ENCODE results near the gene RUFY1.

Gene RUFY1

DNA sequence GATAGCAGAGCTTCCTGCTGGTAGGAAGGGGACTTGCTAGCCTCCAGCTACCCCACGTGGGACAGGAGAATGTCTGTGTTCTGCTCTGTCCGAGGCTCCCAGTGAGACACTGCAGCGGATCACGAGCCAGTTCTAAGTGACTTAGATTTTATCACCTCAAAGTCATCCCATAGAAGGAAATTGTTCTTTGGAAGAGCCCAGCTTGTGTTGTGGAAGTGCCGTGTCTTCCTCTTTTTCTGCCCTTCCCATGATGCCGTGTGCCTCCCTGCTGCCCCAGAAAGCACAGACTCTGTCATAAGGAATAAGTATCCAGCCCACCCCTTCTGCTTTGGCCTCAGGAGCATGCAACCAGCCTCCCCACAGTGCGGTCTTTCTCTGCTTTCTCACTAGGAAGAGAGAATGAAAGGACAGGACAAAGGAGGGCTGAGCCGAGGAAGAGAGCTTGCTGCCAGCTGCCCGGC, 35.6 kb downstream of the RUFY1 start:
- H3K9me3 Mint-ChIP-seq = no peaks in the 10 kb centered on the region
- no peaks in the 10 kb centered on the region for H3K4me1 Mint-ChIP-seq
- peak overlapping the region; percentile 36 for H3K27ac Mint-ChIP-seq
- H3K27me3 Mint-ChIP-seq (ENCODE audit: low read depth, poor library complexity) = peaks cover 5% of the 10 kb centered on the region
- TF ChIP-seq, protein P1, sequence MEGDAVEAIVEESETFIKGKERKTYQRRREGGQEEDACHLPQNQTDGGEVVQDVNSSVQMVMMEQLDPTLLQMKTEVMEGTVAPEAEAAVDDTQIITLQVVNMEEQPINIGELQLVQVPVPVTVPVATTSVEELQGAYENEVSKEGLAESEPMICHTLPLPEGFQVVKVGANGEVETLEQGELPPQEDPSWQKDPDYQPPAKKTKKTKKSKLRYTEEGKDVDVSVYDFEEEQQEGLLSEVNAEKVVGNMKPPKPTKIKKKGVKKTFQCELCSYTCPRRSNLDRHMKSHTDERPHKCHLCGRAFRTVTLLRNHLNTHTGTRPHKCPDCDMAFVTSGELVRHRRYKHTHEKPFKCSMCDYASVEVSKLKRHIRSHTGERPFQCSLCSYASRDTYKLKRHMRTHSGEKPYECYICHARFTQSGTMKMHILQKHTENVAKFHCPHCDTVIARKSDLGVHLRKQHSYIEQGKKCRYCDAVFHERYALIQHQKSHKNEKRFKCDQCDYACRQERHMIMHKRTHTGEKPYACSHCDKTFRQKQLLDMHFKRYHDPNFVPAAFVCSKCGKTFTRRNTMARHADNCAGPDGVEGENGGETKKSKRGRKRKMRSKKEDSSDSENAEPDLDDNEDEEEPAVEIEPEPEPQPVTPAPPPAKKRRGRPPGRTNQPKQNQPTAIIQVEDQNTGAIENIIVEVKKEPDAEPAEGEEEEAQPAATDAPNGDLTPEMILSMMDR (IDR thresholded peaks at IDR 0.05) = no peak
- H3K36me3 Mint-ChIP-seq (ENCODE audit: low read depth) = peaks cover 57% of the 10 kb centered on the region
- no peak overlapping the region for H3K4me3 Mint-ChIP-seq
- DNase-seq = no peak

DNA sequence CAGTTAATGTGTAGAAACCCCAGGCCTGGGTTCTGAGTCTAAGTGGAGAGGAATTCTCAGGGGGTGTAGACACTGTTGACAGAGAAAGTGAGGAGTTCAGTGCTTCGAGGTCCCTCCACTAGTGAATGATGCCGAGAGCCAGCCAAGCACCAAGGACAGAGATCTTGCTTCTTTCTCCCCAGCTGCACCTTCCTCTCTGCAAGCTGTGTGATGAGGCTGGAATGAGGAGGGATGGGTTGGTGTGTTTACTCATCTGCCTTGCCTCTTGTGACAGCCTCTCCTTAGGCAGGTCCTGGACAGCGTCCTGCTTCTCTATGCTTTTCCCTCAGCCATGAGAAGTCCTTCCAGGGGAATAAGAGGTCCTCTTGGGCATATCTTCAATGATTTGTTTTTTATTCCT, 37.8 kb downstream of the RUFY1 start:
- H3K27me3 Mint-ChIP-seq (ENCODE audit: low read depth, poor library complexity) = peaks cover 2% of the 10 kb centered on the region
- no peak for DNase-seq
- no peaks in the 10 kb centered on the region for H3K9me3 Mint-ChIP-seq
- H3K36me3 Mint-ChIP-seq (ENCODE audit: low read depth) = peaks cover 69% of the 10 kb centered on the region
- peak overlapping the region; percentile 87 for H3K27ac Mint-ChIP-seq
- TF ChIP-seq, protein P1 (IDR thresholded peaks at IDR 0.05) = no peak
- no peaks in the 10 kb centered on the region for H3K4me1 Mint-ChIP-seq
- H3K4me3 Mint-ChIP-seq = no peak overlapping the region

DNA sequence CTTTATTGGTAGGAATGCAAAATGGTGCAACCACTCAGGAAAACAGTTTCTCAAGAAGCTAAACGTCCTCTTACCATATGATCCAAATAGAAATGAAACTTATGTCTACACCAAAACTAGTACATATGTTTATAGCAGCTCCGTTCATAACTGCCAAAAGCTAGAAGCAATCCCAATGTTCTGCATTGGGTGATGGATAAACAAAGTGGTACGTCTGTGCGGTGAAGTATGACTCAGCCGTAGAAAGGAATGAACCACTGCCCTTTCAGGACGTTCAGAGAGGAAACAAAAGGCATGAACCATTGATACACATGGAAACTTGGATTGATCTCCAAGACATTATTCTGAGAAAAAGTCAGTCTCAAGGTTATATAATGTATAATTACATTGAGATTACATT, 45.6 kb downstream of the RUFY1 start:
- TF ChIP-seq, protein P1 (IDR thresholded peaks at IDR 0.05) = no peak
- DNase-seq = no peak
- H3K27me3 Mint-ChIP-seq (ENCODE audit: low read depth, poor library complexity) = no peaks in the 10 kb centered on the region
- no peak overlapping the region for H3K27ac Mint-ChIP-seq
- H3K9me3 Mint-ChIP-seq = no peaks in the 10 kb centered on the region
- peaks cover 66% of the 10 kb centered on the region for H3K36me3 Mint-ChIP-seq (ENCODE audit: low read depth)
- H3K4me1 Mint-ChIP-seq = no peaks in the 10 kb centered on the region
- H3K4me3 Mint-ChIP-seq = no peak overlapping the region

DNA sequence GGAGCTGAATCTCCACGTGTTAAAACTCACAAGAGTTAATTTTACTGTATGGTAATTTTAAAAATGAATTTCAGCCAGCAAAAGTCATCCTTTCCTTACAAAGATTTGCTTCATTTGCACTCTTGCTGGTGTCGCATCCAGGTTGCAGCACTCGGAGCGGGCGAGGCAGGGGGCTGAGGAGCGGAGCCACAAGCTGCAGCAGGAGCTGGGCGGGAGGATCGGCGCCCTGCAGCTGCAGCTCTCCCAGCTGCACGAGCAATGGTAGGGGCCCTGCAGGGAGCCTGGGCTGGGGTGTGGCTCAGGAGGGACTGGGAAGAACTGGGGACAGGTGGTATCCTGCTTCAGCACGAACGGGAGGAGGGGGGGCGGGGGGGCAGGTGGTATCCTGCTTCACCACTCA, 46.1 kb downstream of the RUFY1 start:
- H3K4me1 Mint-ChIP-seq = no peaks in the 10 kb centered on the region
- TF ChIP-seq, protein P1 (IDR thresholded peaks at IDR 0.05) = no peak
- H3K4me3 Mint-ChIP-seq = no peak overlapping the region
- H3K27ac Mint-ChIP-seq = no peak overlapping the region
- no peak for DNase-seq
- no peaks in the 10 kb centered on the region for H3K27me3 Mint-ChIP-seq (ENCODE audit: low read depth, poor library complexity)
- H3K36me3 Mint-ChIP-seq (ENCODE audit: low read depth) = peaks cover 64% of the 10 kb centered on the region
- H3K9me3 Mint-ChIP-seq = no peaks in the 10 kb centered on the region

DNA sequence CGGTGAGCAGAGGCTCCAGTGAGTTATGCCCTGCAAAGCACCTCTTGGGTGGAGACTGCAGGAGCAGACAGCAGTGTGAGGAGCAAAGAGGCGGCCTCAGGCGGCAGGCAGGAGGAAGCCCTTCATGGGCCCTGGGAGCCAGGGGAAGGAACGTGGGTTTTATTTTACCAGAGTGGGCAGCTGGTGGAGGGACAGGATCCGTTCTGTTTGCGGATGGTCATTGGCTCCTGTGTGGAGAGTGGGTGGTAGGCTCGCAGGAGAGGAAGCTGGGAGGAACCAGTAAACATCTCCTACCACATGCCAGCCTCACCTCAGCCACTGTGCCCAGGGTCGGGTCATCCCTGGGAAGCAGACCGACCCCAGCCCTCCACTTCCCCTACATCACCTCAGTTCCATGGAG, 48.7 kb downstream of the RUFY1 start:
- Mint-ChIP-seq H3K4me1 (no peaks in the 10 kb centered on the region), H3K36me3 (ENCODE audit: low read depth) (peaks cover 47% of the 10 kb centered on the region), H3K4me3 (no peak overlapping the region), H3K9me3 (no peaks in the 10 kb centered on the region), H3K27ac (peak overlapping the region; percentile 37), H3K27me3 (ENCODE audit: low read depth, poor library complexity) (no peaks in the 10 kb centered on the region)
- DNase-seq = no peak
- TF ChIP-seq, protein P1 (IDR thresholded peaks at IDR 0.05) = no peak

DNA sequence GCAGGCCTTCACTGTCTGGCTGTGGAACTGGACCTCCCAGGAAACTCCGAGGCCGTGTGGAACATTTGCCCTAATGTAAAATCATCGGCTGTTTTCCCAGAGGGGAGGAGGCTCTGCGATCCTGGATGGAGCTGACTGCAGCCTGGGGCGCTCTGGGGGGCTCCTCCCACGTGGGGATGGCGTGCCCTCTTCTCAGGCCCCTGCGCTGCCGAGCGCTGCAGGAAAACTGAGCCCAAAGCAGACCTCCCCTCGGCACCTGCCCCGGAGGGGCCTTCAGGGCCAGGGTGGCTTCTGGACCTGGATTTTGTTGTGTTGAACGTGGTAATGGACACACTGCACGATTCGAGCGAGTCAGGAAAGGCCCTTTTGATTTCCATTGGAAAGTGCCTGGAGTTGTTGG, 49.2 kb downstream of the RUFY1 start:
- Mint-ChIP-seq H3K36me3 (ENCODE audit: low read depth) (peaks cover 47% of the 10 kb centered on the region), H3K27ac (peak overlapping the region; percentile 54), H3K4me3 (no peak overlapping the region), H3K4me1 (no peaks in the 10 kb centered on the region), H3K27me3 (ENCODE audit: low read depth, poor library complexity) (no peaks in the 10 kb centered on the region), H3K9me3 (no peaks in the 10 kb centered on the region)
- TF ChIP-seq, protein P1 (IDR thresholded peaks at IDR 0.05) = no peak
- DNase-seq = no peak

Data from nephron progenitor cell (in vitro differentiated cells).